ENCODE measurements around the gene ABCC1. TPM values are rescaled to one million over a fixed set of nuclear protein-coding genes. Genes with fewer than 3 reads are reported as not detected.

ABCC1 gene
- total and polyA plus RNA-seq, 4 donors, result 8.6 to 15.5 (median 13.4) TPM

DNA sequence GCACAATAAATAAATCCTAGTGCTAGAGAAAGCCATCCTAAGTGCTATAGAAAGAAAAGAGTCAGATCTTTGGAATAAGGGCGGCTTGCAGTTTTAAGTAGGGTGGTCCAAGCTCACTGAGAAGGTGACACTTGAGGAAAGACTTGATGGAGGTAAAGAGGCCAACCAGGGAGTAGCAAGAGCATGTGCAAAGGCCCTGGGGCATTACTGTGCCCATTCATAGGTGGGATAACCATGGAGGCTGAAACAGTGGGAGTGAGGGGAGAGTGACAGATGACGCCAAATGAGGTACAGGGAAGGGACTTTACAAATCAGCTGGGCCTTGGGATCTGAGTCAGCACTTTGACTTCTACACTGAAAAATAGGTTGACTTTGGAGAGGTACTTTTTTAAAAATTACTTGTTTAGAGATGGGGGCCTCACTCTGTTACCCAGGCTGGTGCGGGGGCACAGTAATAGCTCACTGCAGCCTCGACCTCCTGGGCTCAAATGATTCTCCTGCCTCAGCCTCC is 115.5 kb downstream of the ABCC1 start:
- DNase-seq (ENCODE audit: low read depth in 4 of 6, low spot score in 6 of 6), result no peak
- no peak overlapping the region for H3K4me3 ChIP-seq (ENCODE audit: low read depth, low read length)
- no peak overlapping the region for H3K27ac ChIP-seq (ENCODE audit: low read depth, low read length)
- H3K4me1 ChIP-seq (ENCODE audit: control insufficient read depth, insufficient read depth, low read length), result no peaks in the 10 kb centered on the region
- H3K36me3 ChIP-seq (ENCODE audit: control insufficient read depth, insufficient read depth, low read length), result peaks cover 11% of the 10 kb centered on the region
- WGBS (ENCODE audit: insufficient coverage), result 100% methylated on average over 1 of the region's 4 CpGs
- no peaks in the 10 kb centered on the region for H3K27me3 ChIP-seq (ENCODE audit: control insufficient read depth, insufficient read depth, low read length)
- no peaks in the 10 kb centered on the region for H3K9me3 ChIP-seq (ENCODE audit: control insufficient read depth, insufficient read depth, low read length)

DNA sequence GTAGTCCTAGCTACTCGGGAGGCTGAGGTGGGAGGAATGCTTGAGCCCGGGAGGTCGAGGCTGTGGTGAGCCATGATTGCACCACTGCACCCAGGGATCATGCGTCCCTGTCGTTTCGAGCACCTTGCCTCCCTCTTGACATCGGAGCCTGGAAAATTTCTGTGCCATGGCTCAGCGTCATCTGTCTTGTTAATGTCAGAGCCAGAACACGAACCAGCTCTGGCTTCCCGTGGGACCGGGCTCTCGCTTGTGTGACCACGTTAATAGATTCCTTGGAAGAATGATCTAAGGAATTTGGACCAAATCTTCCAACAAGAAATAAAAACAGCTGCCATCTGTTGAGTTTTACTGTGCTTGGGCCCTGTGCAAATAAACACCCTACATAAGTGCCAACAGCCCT is 117.7 kb downstream of the ABCC1 start:
- Histone ChIP-seq H3K27ac (ENCODE audit: low read depth, low read length) (no peak overlapping the region), H3K27me3 (ENCODE audit: control insufficient read depth, insufficient read depth, low read length) (no peaks in the 10 kb centered on the region), H3K4me1 (ENCODE audit: control insufficient read depth, insufficient read depth, low read length) (no peaks in the 10 kb centered on the region), H3K4me3 (ENCODE audit: low read depth, low read length) (no peak overlapping the region), H3K36me3 (ENCODE audit: control insufficient read depth, insufficient read depth, low read length) (peaks cover 18% of the 10 kb centered on the region), H3K9me3 (ENCODE audit: control insufficient read depth, insufficient read depth, low read length) (no peaks in the 10 kb centered on the region)
- DNase-seq (ENCODE audit: low read depth in 4 of 6, low spot score in 6 of 6), result peak in 2 of 6 donors; percentile 3 to 9
- WGBS (ENCODE audit: insufficient coverage), result 79% methylated on average over 7 of the region's 13 CpGs

DNA sequence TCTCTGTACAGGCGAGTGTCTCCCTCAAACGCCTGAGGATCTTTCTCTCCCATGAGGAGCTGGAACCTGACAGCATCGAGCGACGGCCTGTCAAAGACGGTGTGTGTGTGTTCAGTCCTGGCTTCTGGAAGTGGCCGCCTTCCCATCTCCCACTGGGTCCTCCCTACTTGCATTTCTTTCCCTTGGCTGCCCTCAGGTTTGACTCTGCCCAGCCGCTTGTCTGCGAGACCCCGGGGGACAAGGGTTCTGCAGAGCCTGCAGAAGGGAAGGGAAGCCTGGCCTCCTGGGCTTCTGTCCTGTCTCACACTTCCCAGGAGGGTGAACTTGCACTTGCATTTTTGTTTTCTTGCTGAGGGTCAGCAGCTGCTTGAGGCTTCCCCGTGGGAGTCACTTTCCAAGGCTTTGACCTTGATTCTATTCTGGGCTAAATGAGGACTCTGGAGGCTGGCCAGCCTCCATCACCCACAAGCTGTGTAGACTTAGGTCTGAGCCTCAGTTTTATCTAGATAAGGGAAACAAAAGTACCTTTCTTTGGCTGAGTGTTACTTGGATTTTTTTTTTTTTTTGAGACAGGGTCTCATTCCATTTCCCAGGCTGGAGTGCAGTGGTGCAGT is 122.3 kb downstream of the ABCC1 start:
- H3K4me3 ChIP-seq (ENCODE audit: low read depth, low read length), result no peak overlapping the region
- no peaks in the 10 kb centered on the region for H3K9me3 ChIP-seq (ENCODE audit: control insufficient read depth, insufficient read depth, low read length)
- H3K27ac ChIP-seq (ENCODE audit: low read depth, low read length), result no peak overlapping the region
- DNase-seq (ENCODE audit: low read depth in 4 of 6, low spot score in 6 of 6), result peak in 1 of 6 donors; percentile 55
- peaks cover 3% of the 10 kb centered on the region for H3K4me1 ChIP-seq (ENCODE audit: control insufficient read depth, insufficient read depth, low read length)
- H3K27me3 ChIP-seq (ENCODE audit: control insufficient read depth, insufficient read depth, low read length), result no peaks in the 10 kb centered on the region
- 90% methylated on average over 10 of the region's 11 CpGs for WGBS (ENCODE audit: insufficient coverage)
- peaks cover 36% of the 10 kb centered on the region for H3K36me3 ChIP-seq (ENCODE audit: control insufficient read depth, insufficient read depth, low read length)

DNA sequence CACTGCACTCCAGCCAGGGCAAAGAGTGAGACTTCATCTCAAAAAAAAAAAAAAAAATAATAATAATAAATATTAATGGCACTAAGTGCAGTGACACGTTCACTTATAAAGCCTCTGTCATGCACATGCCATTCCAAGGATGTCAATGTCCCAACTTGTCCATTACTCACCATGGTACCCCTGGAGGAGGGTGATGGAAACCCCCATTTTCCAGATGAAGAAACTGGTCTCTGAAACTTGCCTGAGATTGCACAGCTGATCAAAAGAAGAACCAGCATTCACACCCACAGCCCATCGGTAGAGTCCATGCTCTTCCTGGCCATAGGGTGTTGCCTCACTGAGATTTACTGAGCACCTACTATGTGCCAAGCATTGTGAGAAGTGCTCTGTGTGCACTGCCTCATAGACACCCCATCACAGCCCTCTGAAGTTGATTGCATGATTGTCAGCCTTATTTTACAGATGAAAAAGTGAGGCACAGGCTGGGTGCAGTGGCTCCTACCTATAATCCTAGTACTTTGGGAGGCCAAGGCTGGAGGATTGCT is 123.7 kb downstream of the ABCC1 start:
- peaks cover 3% of the 10 kb centered on the region for H3K4me1 ChIP-seq (ENCODE audit: control insufficient read depth, insufficient read depth, low read length)
- no peak for DNase-seq (ENCODE audit: low read depth in 4 of 6, low spot score in 6 of 6)
- no peak overlapping the region for H3K27ac ChIP-seq (ENCODE audit: low read depth, low read length)
- H3K36me3 ChIP-seq (ENCODE audit: control insufficient read depth, insufficient read depth, low read length), result peaks cover 46% of the 10 kb centered on the region
- no peaks in the 10 kb centered on the region for H3K9me3 ChIP-seq (ENCODE audit: control insufficient read depth, insufficient read depth, low read length)
- no peak overlapping the region for H3K4me3 ChIP-seq (ENCODE audit: low read depth, low read length)
- 100% methylated on average over 1 of the region's 2 CpGs for WGBS (ENCODE audit: insufficient coverage)
- H3K27me3 ChIP-seq (ENCODE audit: control insufficient read depth, insufficient read depth, low read length), result no peaks in the 10 kb centered on the region

DNA sequence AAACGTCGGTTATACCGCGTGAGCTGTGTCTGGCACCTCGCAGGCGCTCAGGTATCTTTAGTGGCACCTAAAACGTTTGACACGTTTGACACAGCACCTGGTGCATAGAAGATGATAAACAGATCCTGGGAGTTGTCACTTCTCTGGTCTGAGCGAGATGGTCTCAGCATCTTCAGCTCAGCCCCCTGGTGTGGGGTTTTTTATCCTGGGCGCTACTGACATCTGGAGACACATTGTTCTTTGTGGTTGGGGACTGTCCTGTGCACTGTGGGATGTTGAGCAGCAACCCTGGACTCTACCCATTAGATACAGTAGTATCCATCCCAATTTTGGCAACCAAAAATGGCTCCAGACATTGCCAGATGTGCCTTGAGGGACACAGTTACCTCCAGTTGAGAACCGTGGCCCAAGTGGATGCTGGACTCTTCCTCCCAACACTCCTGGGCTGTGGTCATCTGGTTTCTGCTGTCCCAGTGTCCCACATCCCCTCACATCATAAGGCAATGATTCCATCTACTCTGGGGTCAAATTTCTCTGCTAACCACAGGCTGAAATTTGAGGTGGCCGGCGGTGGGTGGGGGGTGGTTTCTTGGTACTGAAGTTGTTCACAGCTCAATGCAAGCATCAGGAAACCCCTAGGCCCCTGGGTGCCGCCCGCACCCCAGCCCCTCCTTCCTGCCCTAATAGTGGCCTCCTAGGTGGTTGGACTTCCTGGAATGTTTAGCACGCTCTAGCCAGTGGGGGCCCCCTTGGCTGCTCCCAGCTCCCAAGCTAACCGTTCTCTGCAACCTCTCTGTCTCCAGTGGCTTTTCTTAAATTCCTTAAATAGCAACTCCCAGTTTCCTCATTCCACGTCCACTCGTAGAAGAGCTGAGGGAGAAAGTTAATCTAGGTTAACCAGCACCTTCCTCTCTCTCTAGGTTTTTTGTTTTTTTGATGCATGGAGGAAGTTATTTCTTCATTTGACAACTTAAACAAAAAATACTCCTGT is 124.8 kb downstream of the ABCC1 start:
- no peaks in the 10 kb centered on the region for H3K27me3 ChIP-seq (ENCODE audit: control insufficient read depth, insufficient read depth, low read length)
- peaks cover 54% of the 10 kb centered on the region for H3K36me3 ChIP-seq (ENCODE audit: control insufficient read depth, insufficient read depth, low read length)
- 93% methylated on average over 11 of the region's 19 CpGs for WGBS (ENCODE audit: insufficient coverage)
- DNase-seq (ENCODE audit: low read depth in 4 of 6, low spot score in 6 of 6), result no peak
- H3K27ac ChIP-seq (ENCODE audit: low read depth, low read length), result no peak overlapping the region
- peaks cover 3% of the 10 kb centered on the region for H3K4me1 ChIP-seq (ENCODE audit: control insufficient read depth, insufficient read depth, low read length)
- no peak overlapping the region for H3K4me3 ChIP-seq (ENCODE audit: low read depth, low read length)
- no peaks in the 10 kb centered on the region for H3K9me3 ChIP-seq (ENCODE audit: control insufficient read depth, insufficient read depth, low read length)

DNA sequence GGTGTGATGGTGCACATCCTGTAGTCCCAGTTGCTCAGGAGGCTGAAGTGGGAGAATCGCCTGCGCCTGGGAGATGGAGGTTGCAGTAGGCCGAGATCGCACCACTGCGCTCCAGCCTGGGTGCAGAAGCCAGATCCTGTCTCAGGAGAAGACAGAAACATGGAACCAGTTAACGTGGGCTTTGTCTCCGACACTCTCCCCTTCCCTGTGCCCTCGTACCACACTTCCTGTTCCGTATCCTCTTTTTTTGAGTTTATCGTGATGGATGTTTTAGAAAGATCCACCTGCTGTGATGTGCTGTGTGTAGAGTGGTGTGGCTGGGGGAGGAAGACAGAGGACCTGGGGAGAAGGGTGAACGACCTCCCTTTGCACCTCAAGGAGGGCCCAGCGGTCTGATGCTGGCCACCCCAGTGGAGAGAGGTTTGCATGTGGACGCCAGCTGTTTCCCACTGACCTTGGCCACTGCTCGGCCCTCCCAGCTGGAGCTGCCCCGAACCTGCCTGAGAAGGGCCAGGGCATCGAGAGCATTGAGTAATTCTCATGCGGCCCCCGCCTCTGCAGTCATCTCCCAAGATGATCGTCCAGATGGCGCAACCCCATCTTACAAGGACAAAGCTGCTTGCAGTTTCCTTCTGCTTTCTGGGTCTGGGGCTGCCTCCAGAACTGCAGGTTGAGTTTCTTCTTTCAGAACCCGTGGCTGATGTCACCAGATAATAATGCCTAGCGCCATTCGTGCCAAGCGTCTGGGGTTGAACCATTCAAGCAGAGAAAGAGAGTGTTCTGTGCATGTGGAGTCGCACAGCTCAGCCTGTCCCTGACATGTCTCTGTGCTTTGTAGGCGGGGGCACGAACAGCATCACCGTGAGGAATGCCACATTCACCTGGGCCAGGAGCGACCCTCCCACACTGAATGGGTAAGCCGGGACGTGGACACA is 126.3 kb downstream of the ABCC1 start:
- Histone ChIP-seq H3K36me3 (ENCODE audit: control insufficient read depth, insufficient read depth, low read length) (peaks cover 54% of the 10 kb centered on the region), H3K27ac (ENCODE audit: low read depth, low read length) (no peak overlapping the region), H3K27me3 (ENCODE audit: control insufficient read depth, insufficient read depth, low read length) (no peaks in the 10 kb centered on the region), H3K4me1 (ENCODE audit: control insufficient read depth, insufficient read depth, low read length) (peaks cover 3% of the 10 kb centered on the region), H3K4me3 (ENCODE audit: low read depth, low read length) (no peak overlapping the region), H3K9me3 (ENCODE audit: control insufficient read depth, insufficient read depth, low read length) (no peaks in the 10 kb centered on the region)
- DNase-seq (ENCODE audit: low read depth in 4 of 6, low spot score in 6 of 6), result no peak
- WGBS (ENCODE audit: insufficient coverage), result 79% methylated on average over 25 of the region's 31 CpGs

DNA sequence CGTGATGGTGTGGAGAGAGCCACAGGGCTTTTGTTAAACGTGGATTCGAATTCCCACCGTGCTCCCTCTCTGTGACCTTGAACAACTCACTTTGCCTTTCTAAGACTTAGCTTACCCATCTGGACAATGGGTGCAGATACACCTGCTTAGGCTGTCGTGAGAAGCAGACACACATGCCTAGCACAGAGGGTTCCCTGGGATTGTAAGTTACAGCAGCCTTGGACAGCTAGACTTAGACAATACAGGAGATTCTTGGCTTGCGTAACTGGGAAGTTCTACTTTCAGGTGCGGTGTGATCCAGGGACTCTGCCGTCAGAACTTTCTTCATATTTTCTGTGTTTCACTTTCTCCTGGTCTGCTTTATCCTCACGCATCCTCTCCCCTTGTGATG is 127.0 kb downstream of the ABCC1 start:
- 99% methylated on average over 6 of the region's 9 CpGs for WGBS (ENCODE audit: insufficient coverage)
- Histone ChIP-seq H3K36me3 (ENCODE audit: control insufficient read depth, insufficient read depth, low read length) (peaks cover 54% of the 10 kb centered on the region), H3K4me3 (ENCODE audit: low read depth, low read length) (no peak overlapping the region), H3K27me3 (ENCODE audit: control insufficient read depth, insufficient read depth, low read length) (no peaks in the 10 kb centered on the region), H3K9me3 (ENCODE audit: control insufficient read depth, insufficient read depth, low read length) (no peaks in the 10 kb centered on the region), H3K4me1 (ENCODE audit: control insufficient read depth, insufficient read depth, low read length) (peaks cover 3% of the 10 kb centered on the region), H3K27ac (ENCODE audit: low read depth, low read length) (no peak overlapping the region)
- no peak for DNase-seq (ENCODE audit: low read depth in 4 of 6, low spot score in 6 of 6)

DNA sequence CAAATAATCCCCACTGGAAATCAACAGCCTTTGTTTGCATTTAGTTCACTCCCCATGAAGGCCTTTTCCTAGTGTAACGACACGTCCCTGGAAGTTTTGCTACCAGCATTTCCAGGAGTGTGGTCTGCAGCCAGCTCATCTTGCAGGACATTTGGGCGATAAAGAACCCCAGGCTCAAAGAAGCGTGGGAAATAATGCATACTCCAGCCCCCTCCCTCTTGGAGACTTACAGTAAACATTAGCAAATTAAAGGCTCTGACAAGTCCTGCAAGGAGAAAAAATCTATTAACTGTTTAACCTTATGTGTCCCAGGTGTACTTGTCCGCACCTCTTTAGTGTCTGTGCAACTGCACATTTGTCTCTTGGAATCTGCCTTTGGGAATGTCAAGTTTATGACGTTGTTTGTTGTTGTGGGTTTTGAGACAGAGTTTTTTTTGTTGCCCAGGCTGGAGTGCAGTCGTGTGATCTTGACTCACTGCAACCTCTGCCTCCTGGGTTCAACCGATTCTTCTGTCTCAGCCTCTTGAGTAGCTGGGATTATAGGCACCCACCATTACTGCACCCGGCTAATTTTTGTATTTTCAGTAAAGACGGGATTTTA is 131.1 kb downstream of the ABCC1 start:
- no peak overlapping the region for H3K27ac ChIP-seq (ENCODE audit: low read depth, low read length)
- H3K4me1 ChIP-seq (ENCODE audit: control insufficient read depth, insufficient read depth, low read length), result no peaks in the 10 kb centered on the region
- 91% methylated on average over 10 of the region's 10 CpGs for WGBS (ENCODE audit: insufficient coverage)

More for the DNA sequence above, 131.1 kb downstream of the ABCC1 start:
- Histone ChIP-seq H3K9me3 (ENCODE audit: control insufficient read depth, insufficient read depth, low read length) (no peaks in the 10 kb centered on the region), H3K36me3 (ENCODE audit: control insufficient read depth, insufficient read depth, low read length) (peaks cover 67% of the 10 kb centered on the region), H3K27me3 (ENCODE audit: control insufficient read depth, insufficient read depth, low read length) (no peaks in the 10 kb centered on the region), H3K4me3 (ENCODE audit: low read depth, low read length) (no peak overlapping the region)
- DNase-seq (ENCODE audit: low read depth in 4 of 6, low spot score in 6 of 6), result no peak

Data from spinal cord (tissue), 10 donors.